Liver (tissue), 9 donors: ENCODE data around the gene KAT6B. TPM values are rescaled to one million over a fixed set of nuclear protein-coding genes. Genes with fewer than 3 reads are reported as not detected.

ENCODE experiments used
- DNase-seq: peaks from one replicate; pipeline ENCODE4 v3.0.0-alpha.2; 2017; ENCODE audit warnings: low spot score
- H3K27ac ChIP-seq, 2 donors: one replicate each; pipeline ENCODE4 v1.7.0; 2013; ENCODE audit warnings: inconsistent platforms in 2 of 2, low read length in 2 of 2, control low read depth in 1 of 2, low read depth in 1 of 2, mild to moderate bottlenecking in 1 of 2
- H3K27me3 ChIP-seq, 4 donors: one replicate each; pipeline versions ENCODE4 v1.6.1 to v1.7.0; 2013; ENCODE audit warnings: low read length in 3 of 4, inconsistent platforms in 1 of 4, mild to moderate bottlenecking in 1 of 4, moderate library complexity in 1 of 4; ENCODE audit not compliant: control insufficient read depth in 4 of 4, insufficient read depth in 4 of 4
- H3K36me3 ChIP-seq, 4 donors: one replicate each; pipeline versions ENCODE4 v1.6.1 to v1.7.0; 2013; ENCODE audit warnings: low read length in 3 of 4, mild to moderate bottlenecking in 3 of 4, low read depth in 1 of 4, moderate library complexity in 1 of 4; ENCODE audit not compliant: control insufficient read depth in 4 of 4, insufficient read depth in 3 of 4
- H3K4me1 ChIP-seq, 4 donors: one replicate each; pipeline versions ENCODE4 v1.6.1 to v1.7.0; 2013; ENCODE audit warnings: low read length in 3 of 4, mild to moderate bottlenecking in 3 of 4, moderate library complexity in 1 of 4; ENCODE audit not compliant: control insufficient read depth in 4 of 4, insufficient read depth in 4 of 4
- H3K4me3 ChIP-seq, 3 donors: one replicate each; pipeline versions ENCODE4 v1.6.1 to v1.7.0; 2013; ENCODE audit warnings: low read length in 3 of 3, control low read depth in 1 of 3, low read depth in 1 of 3, mild to moderate bottlenecking in 1 of 3
- H3K9ac ChIP-seq, 2 donors: one replicate each; pipeline ENCODE4 v1.7.0; 2013; ENCODE audit warnings: low read length in 2 of 2, mild to moderate bottlenecking in 2 of 2, moderate library complexity in 2 of 2, control low read depth in 1 of 2, low read depth in 1 of 2
- H3K9me3 ChIP-seq, 4 donors: one replicate each; pipeline versions ENCODE4 v1.6.1 to v1.7.0; 2013; ENCODE audit warnings: low read length in 3 of 4; ENCODE audit not compliant: control insufficient read depth in 4 of 4
- ATF3 ChIP-seq: IDR thresholded peaks from 2 replicates; pipeline ENCODE4 v1.6.1; 2016; ENCODE audit warnings: antibody characterized with exemption
- EGR1 ChIP-seq, 2 donors: IDR thresholded peaks; 2 replicates each; pipeline ENCODE4 v1.6.1; 2016 to 2018; ENCODE audit warnings: antibody characterized with exemption in 2 of 2, low read depth in 2 of 2
- FOXA1 ChIP-seq: IDR thresholded peaks from 2 replicates; pipeline ENCODE4 v1.6.1; 2016; ENCODE audit warnings: antibody characterized with exemption
- FOXA2 ChIP-seq: IDR thresholded peaks from 2 replicates; pipeline ENCODE4 v1.6.1; 2016; ENCODE audit warnings: antibody characterized with exemption
- GABPA ChIP-seq, 2 donors: IDR thresholded peaks in 1 of 2; conservative IDR thresholded peaks in 1 of 2; 2 replicates each; pipeline ENCODE4 v1.6.1; 2016; ENCODE audit warnings: antibody characterized with exemption in 2 of 2, mild to moderate bottlenecking in 1 of 2, moderate library complexity in 1 of 2
- JUND ChIP-seq, 2 donors: IDR thresholded peaks; 2 replicates each; pipeline ENCODE4 v1.6.1; 2016; ENCODE audit warnings: antibody characterized with exemption in 2 of 2
- MAX ChIP-seq: IDR thresholded peaks from 2 replicates; pipeline ENCODE4 v1.6.1; 2016; ENCODE audit warnings: antibody characterized with exemption
- NR2F2 ChIP-seq: IDR thresholded peaks from 2 replicates; pipeline ENCODE4 v1.6.1; 2016; ENCODE audit warnings: antibody characterized with exemption
- RAD21 ChIP-seq, 2 donors: IDR thresholded peaks; 2 replicates each; pipeline ENCODE4 v1.6.1; 2016; ENCODE audit warnings: antibody characterized with exemption in 2 of 2, mild to moderate bottlenecking in 2 of 2
- REST ChIP-seq: IDR thresholded peaks from 2 replicates; pipeline ENCODE4 v1.6.1; 2016; ENCODE audit warnings: antibody characterized with exemption, mild to moderate bottlenecking
- RXRA ChIP-seq, 2 donors: IDR thresholded peaks; 2 replicates each; pipeline ENCODE4 v1.6.1; 2017 to 2018; ENCODE audit warnings: antibody characterized with exemption in 2 of 2, mild to moderate bottlenecking in 1 of 2
- SP1 ChIP-seq: IDR thresholded peaks from 2 replicates; pipeline ENCODE4 v1.6.1; 2018; ENCODE audit warnings: antibody characterized with exemption, mild to moderate bottlenecking
- TAF1 ChIP-seq: conservative IDR thresholded peaks from 2 replicates; pipeline ENCODE4 v1.6.1; 2016; ENCODE audit warnings: antibody characterized with exemption, mild to moderate bottlenecking
- YY1 ChIP-seq: IDR thresholded peaks from 2 replicates; pipeline ENCODE4 v1.6.1; 2016; ENCODE audit warnings: antibody characterized with exemption, mild to moderate bottlenecking
- ZBTB33 ChIP-seq: IDR thresholded peaks from 2 replicates; pipeline ENCODE4 v1.6.1; 2016; ENCODE audit warnings: antibody characterized with exemption
- WGBS: extraction: QIAGEN DNeasy Blood & Tissue Kit; methylation state at CpG from one replicate; pipeline ENCODE4 v1.1.7; 2013; 5-methylcytosine and 5-hydroxymethylcytosine counted together
- polyA plus RNA-seq, 2 donors: library from polyadenylated mRNA; stranded (reverse) in 1 of 2; unstranded in 1 of 2; fragments of 200-250 nt in 1 of 2; fragments of >200 nt in 1 of 2; fragmentation: Nextera tagmentation in 1 of 2; extraction: Ambion mirVana in 1 of 2; gene quantifications; one replicate each; pipeline versions ENCODE4 v1.2.1 to v1.2.3, GENCODE V29; 2013 to 2015
- total RNA-seq, 2 donors: library from RNA; depleted of rRNA; stranded (reverse); fragments of >200 nt; gene quantifications; one replicate each; pipeline ENCODE4 v1.2.3, GENCODE V29; 2014
- donor health status: healthy.
- donor health status: healthy.
- donor health status: healthy.
- donor health status: healthy.
- donor health status: healthy.

KAT6B gene
- total and polyA plus RNA-seq, 4 donors: 2.0 to 21.2 (median 8.8) TPM

- H3K4me3 ChIP-seq: no peak overlapping the region
- H3K4me1 ChIP-seq: peaks cover 0 to 8% (median 0%) of the 10 kb centered on the region in 4 donors
- H3K27me3 ChIP-seq: no peaks in the 10 kb centered on the region
- no peak for TF ChIP-seq MAX
- TF ChIP-seq EGR1 (IDR thresholded peaks at IDR 0.05; ENCODE audit: low read depth in 2 of 2): no peak
- no peak for TF ChIP-seq YY1
- no peak for TF ChIP-seq ATF3
- no peak for TF ChIP-seq REST
- no peak for TF ChIP-seq RXRA (IDR thresholded peaks at IDR 0.05)
- TF ChIP-seq FOXA2: no peak
- TF ChIP-seq RAD21 (IDR thresholded peaks at IDR 0.05): no peak
- no peak for TF ChIP-seq JUND (IDR thresholded peaks at IDR 0.05)
- no peaks in the 10 kb centered on the region for H3K9me3 ChIP-seq
- 79% methylated on average over 1 of the region's 1 CpG for WGBS
- H3K9ac ChIP-seq: no peak overlapping the region
- peaks cover 0 to 3% (median under 1%) of the 10 kb centered on the region in 4 donors for H3K36me3 ChIP-seq
- no peak for DNase-seq
- H3K27ac ChIP-seq: no peak overlapping the region
These were observed 184.8 kb downstream of the KAT6B start for GRCh38 chr10:75011221-75011620.

- H3K4me1 ChIP-seq: peaks cover 0 to 8% (median 0%) of the 10 kb centered on the region in 4 donors
- no peaks in the 10 kb centered on the region for H3K9me3 ChIP-seq
- 96% methylated on average over 8 of the region's 8 CpGs for WGBS
- DNase-seq: no peak
- H3K4me3 ChIP-seq: no peak overlapping the region
- H3K27me3 ChIP-seq: no peaks in the 10 kb centered on the region
- H3K27ac ChIP-seq: no peak overlapping the region
- peaks cover 0 to 3% (median under 1%) of the 10 kb centered on the region in 4 donors for H3K36me3 ChIP-seq
- no peak for TF ChIP-seq FOXA2
- no peak for TF ChIP-seq FOXA1
- no peak for TF ChIP-seq SP1
- TF ChIP-seq ZBTB33: no peak
- H3K9ac ChIP-seq: no peak overlapping the region
These were observed 186.1 kb downstream of the KAT6B start for GRCh38 chr10:75012471-75012870.

- Histone ChIP-seq H3K9me3 (no peaks in the 10 kb centered on the region), H3K4me3 (no peak overlapping the region), H3K4me1 (peaks cover 0 to 6% (median 0%) of the 10 kb centered on the region in 4 donors), H3K27ac (peak overlapping the region in 1 of 2 donors; percentile 77), H3K27me3 (no peaks in the 10 kb centered on the region), H3K36me3 (peaks cover 0 to 3% (median under 1%) of the 10 kb centered on the region in 4 donors), H3K9ac (no peak overlapping the region)
- no peak for DNase-seq
- TF ChIP-seq YY1 (no peak), RAD21 (IDR thresholded peaks at IDR 0.05) (no peak), GABPA (IDR thresholded peaks at IDR 0.05 in 1 of 2, conservative IDR thresholded peaks at IDR 0.05 in 1 of 2) (no peak), ZBTB33 (no peak), NR2F2 (no peak), MAX (no peak), TAF1 (no peak), FOXA1 (no peak), REST (no peak)
These were observed 186.6 kb downstream of the KAT6B start for GRCh38 chr10:75013007-75013406.
